Thyroid gland (tissue), 4 donors: ENCODE measurements around the gene SLC25A29.

Experiments used
- CTCF ChIP-seq, 6 experiments: fragments of 200-600 bp in 3 of 6; fragments of 450-650 bp in 3 of 6; sonication (generic) in 3 of 6; IDR thresholded peaks; one replicate each; pipeline ENCODE4 v1.5.1; 2016 to 2019; ENCODE audit warnings: antibody characterized with exemption in 6 of 6, mild to moderate bottlenecking in 2 of 6, inconsistent platforms in 1 of 6, moderate library complexity in 1 of 6
- POLR2A ChIP-seq, 2 donors: fragments of 450-650 bp; IDR thresholded peaks; one replicate each; pipeline ENCODE4 v1.6.1; 2017; ENCODE audit warnings: antibody characterized with exemption in 2 of 2, mild to moderate bottlenecking in 2 of 2, moderate library complexity in 1 of 2

- TF ChIP-seq CTCF (IDR thresholded peaks at IDR 0.05) (no peak), POLR2A (IDR thresholded peaks at IDR 0.05) (no peak)
These were observed 55.3 kb downstream of the SLC25A29 start for GRCh38 chr14:100250732-100251465.
